Activated naive CD4-positive, alpha-beta T cell treated with anti-CD3 and anti-CD28 coated beads, Interleukin-2, amount 50 U/mL, for 24 hours (primary cell): ENCODE data around the gene SIPA1L2.
"Not testable (repeated sequence)": the region's sequence is repeated elsewhere in the genome, so short reads cannot be mapped to it uniquely, and the experiment has no call there.

Source experiments
- H3K27ac Mint-ChIP-seq: one replicate; pipeline ENCODE4 v1.8.0; 2021; ENCODE audit warnings: mild to moderate bottlenecking, mixed read lengths
- H3K27me3 Mint-ChIP-seq: one replicate; pipeline ENCODE4 v1.8.0; 2021; ENCODE audit warnings: mixed read lengths
- H3K36me3 Mint-ChIP-seq: one replicate; pipeline ENCODE4 v1.8.0; 2021; ENCODE audit warnings: mixed read lengths
- H3K4me1 Mint-ChIP-seq: one replicate; pipeline ENCODE4 v1.8.0; 2021; ENCODE audit warnings: mixed read lengths
- H3K4me3 Mint-ChIP-seq: one replicate; pipeline ENCODE4 v1.8.0; 2021; ENCODE audit warnings: mild to moderate bottlenecking, mixed read lengths
- H3K9me3 Mint-ChIP-seq: one replicate; pipeline ENCODE4 v1.8.0; 2021; ENCODE audit warnings: mixed read lengths

The SIPA1L2 gene

DNA sequence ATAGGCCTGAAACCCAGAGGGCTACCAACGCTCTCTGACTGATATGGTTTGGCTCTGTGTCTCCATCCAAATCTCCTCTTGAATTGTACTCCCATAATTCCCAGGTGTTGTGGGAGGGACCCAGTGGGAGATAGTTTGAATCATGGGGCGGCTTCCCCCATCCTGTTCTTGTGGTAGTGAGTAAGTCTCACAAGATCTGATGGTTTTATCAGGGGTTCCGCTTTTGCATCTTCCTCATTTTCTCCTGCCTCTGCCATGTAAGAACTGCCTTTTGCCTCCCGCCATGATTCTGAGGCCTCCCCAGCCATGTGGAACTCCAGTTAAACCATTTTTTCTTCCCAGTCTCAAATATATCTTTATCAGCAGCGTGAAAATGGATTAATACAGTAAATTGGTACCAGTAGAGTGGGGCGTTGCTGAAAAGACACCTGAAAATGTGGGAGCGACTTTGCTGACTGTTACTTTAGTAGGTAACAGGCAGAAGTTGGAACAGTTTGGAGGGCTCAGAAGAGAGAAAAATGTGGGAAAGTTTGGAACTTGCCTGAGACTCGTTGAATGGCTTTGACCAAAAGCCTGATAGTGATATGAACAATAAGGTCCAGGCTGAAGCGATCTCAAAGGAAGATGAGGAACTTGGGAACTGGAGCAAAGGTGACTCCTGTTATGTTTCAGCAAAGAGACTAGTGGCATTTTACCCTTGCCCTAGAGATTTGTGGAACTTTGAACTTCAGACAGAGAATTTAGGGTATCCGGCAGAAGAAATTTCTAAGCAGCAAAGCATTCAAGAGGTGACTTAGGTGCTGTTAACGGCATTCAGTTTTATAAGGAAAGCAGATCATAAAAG lies 18.8 kb downstream of the SIPA1L2 start:
- not testable (repeated sequence) for H3K9me3 Mint-ChIP-seq, H3K4me3 Mint-ChIP-seq, H3K27me3 Mint-ChIP-seq, H3K36me3 Mint-ChIP-seq, H3K27ac Mint-ChIP-seq, H3K4me1 Mint-ChIP-seq

DNA sequence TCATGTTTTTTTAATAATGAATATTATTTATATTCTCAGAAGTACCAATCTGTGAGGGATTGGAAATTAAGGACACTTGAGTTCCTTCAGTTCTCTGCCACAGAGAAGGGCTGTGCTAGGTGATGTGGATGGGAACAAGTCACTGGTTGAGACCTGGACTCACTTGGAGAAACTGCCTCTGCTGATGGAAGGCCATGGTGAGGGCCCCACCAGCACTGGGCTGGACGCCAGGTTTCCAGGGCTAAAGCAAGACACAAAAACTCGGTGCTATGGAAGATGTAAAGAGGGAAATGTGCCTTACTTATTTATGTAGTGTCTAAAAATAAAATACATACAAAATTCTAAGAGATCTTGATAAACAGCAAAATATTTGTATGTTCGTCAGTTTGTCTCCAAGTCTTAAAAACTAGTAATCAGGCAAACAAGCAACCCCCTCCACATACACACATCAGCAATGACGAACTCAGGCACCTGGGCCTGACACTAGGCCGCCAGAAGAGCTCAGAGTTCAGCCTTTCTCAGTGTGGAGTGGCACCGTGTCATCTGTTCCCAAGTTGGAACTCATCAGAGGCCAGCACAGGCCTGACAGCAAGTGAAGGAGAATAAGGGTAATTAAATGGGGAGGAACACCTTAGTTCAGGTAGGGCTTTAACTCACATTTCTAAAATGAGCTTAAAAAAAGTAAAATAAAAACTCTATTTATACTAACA lies 19.6 kb downstream of the SIPA1L2 start:
- H3K4me1 Mint-ChIP-seq = no peaks in the 10 kb centered on the region
- H3K4me3 Mint-ChIP-seq = no peak overlapping the region
- H3K36me3 Mint-ChIP-seq = no peaks in the 10 kb centered on the region
- no peaks in the 10 kb centered on the region for H3K27me3 Mint-ChIP-seq
- H3K9me3 Mint-ChIP-seq = no peaks in the 10 kb centered on the region
- H3K27ac Mint-ChIP-seq = no peak overlapping the region

- Mint-ChIP-seq H3K4me1 (no peaks in the 10 kb centered on the region), H3K27ac (no peak overlapping the region), H3K9me3 (no peaks in the 10 kb centered on the region), H3K4me3 (no peak overlapping the region), H3K27me3 (no peaks in the 10 kb centered on the region), H3K36me3 (peaks cover 2% of the 10 kb centered on the region)
These were observed 21.5 kb downstream of the SIPA1L2 start for GRCh38 chr1:232608427-232608826.

DNA sequence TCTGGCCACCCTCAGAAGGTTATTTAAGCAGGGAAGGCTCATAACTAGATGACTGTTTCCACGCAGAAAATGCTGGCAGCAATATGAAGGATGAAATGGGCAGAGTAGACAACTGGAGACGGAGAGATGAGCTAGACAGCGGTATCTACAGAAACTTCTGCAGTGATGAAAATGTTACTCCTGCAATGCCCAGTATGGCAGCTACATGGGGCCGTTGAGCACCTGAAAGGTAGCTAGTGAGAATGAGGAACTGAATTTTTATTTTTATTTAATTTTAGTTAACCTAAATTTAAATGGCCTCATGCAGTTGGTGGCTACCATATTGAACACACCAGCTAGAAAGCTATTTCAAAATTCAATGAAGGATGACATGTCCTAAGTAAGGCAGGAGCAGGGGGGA lies 27.3 kb downstream of the SIPA1L2 start:
- no peak overlapping the region for H3K4me3 Mint-ChIP-seq
- H3K4me1 Mint-ChIP-seq = peaks cover 8% of the 10 kb centered on the region
- H3K27me3 Mint-ChIP-seq = no peaks in the 10 kb centered on the region

DNA sequence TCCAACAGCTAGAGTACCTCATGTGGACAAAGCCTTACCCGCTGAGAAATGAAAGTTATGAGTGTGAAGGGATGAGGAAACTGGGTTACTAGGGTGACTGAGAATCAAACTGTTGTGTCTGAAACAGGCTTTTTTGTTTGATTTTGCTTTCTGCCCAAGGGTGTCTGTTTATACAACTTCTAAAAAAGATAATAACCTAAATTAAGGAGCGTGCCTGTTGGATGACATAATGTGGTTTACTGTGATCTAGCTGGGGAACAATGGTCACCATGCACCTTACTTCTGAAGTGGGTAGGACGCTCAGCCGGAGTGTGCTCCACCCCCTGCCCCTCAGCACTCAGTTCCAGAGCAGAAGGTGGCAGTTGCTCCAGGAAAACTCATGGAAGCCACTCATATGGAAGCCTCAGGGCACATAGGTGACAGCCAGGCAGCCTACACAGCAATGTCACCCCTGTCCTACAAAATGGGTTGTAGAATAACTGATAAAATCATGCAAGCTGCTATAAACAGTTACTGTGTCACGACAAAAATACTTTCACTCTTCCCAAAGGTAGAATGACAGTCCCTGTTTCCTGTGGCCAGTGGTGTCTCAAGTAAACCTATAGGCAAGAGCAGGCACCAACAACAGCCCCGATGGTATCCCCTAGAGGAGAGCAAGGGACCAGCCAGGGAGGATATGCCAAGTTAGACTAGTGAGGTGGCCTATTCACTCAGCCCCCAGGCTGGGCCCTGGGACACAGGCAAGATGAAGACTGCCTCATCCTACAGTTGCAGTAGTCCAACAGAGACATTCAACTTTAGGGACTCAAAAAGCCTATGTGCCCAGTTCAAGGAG lies 29.3 kb downstream of the SIPA1L2 start:
- no peaks in the 10 kb centered on the region for H3K27me3 Mint-ChIP-seq
- H3K9me3 Mint-ChIP-seq = no peaks in the 10 kb centered on the region
- H3K36me3 Mint-ChIP-seq = peaks cover 2% of the 10 kb centered on the region
- H3K27ac Mint-ChIP-seq = no peak overlapping the region
- H3K4me3 Mint-ChIP-seq = no peak overlapping the region
- peaks cover 8% of the 10 kb centered on the region for H3K4me1 Mint-ChIP-seq

More for the DNA sequence above, 27.3 kb downstream of the SIPA1L2 start:
- Mint-ChIP-seq H3K36me3 (peaks cover 2% of the 10 kb centered on the region), H3K27ac (no peak overlapping the region), H3K9me3 (no peaks in the 10 kb centered on the region)

DNA sequence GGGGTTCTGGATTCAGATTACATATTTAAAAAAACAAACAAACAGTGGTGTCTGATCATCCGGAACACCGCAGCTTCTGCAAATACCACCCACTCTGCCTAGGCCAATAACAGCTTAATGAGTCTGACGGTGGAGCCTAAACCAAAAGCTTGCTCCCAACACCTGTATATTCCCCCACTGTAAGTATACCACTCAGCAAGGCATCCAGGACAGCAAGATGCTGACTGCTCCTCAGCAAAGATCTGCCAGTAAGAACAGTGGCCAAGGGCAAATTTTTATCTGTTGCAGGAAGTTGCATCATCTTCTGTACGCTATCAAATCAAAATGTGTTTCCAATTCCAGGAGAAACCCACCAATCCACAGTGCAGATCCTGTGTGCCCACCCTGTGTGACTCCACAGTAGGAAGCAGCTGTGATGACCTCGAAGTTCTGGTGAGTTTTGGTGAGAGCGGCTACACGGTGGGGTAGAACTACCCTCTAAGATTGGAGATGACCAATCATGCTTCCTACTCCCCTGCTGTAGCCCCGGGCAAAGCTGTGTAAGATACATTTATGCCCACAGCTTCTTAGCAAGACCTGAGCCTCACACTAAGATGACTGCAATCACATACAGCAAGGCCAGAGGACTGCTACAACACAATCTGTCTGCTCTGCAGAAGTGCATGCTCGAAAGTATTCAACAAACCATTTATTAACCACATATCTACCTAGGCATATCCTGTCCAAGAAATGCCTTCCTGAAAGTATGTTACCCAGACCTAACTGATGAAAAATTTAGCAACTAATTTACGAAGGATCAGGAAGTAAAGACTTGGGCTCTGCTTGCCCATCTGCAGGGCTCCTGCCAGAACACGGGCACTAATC lies 30.5 kb downstream of the SIPA1L2 start:
- Mint-ChIP-seq H3K9me3 (no peaks in the 10 kb centered on the region), H3K36me3 (peaks cover 2% of the 10 kb centered on the region), H3K4me3 (no peak overlapping the region), H3K27me3 (no peaks in the 10 kb centered on the region), H3K27ac (no peak overlapping the region), H3K4me1 (peaks cover 8% of the 10 kb centered on the region)

DNA sequence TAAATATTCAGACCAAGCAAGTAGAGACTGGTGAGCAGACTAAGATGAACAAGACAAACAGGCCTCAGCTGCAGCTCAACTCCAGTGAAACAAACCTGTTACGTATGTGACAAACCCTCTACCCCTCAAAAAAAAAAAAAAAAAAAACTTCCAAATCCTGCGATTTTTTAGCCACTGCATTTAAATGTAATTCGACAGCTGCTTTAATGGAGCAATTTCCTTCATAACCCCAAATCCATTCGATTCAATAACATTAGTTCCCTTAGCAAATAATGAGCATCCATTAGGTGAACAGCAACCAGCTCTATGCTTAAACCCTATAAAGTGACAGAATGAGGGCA lies 31.1 kb downstream of the SIPA1L2 start:
- Mint-ChIP-seq H3K36me3 (no peaks in the 10 kb centered on the region), H3K27ac (no peak overlapping the region), H3K4me1 (peaks cover 11% of the 10 kb centered on the region), H3K4me3 (no peak overlapping the region), H3K9me3 (no peaks in the 10 kb centered on the region), H3K27me3 (no peaks in the 10 kb centered on the region)

GRCh38 chr1:232598133-232598532 lies 31.8 kb downstream of the SIPA1L2 start:
- no peaks in the 10 kb centered on the region for H3K36me3 Mint-ChIP-seq
- no peak overlapping the region for H3K27ac Mint-ChIP-seq
- H3K4me1 Mint-ChIP-seq = peaks cover 11% of the 10 kb centered on the region
- no peak overlapping the region for H3K4me3 Mint-ChIP-seq
- H3K9me3 Mint-ChIP-seq = no peaks in the 10 kb centered on the region
- no peaks in the 10 kb centered on the region for H3K27me3 Mint-ChIP-seq

- Mint-ChIP-seq H3K4me3 (no peak overlapping the region), H3K4me1 (peaks cover 11% of the 10 kb centered on the region), H3K27me3 (no peaks in the 10 kb centered on the region)
These were observed 32.2 kb downstream of the SIPA1L2 start for GRCh38 chr1:232597721-232598120.

DNA sequence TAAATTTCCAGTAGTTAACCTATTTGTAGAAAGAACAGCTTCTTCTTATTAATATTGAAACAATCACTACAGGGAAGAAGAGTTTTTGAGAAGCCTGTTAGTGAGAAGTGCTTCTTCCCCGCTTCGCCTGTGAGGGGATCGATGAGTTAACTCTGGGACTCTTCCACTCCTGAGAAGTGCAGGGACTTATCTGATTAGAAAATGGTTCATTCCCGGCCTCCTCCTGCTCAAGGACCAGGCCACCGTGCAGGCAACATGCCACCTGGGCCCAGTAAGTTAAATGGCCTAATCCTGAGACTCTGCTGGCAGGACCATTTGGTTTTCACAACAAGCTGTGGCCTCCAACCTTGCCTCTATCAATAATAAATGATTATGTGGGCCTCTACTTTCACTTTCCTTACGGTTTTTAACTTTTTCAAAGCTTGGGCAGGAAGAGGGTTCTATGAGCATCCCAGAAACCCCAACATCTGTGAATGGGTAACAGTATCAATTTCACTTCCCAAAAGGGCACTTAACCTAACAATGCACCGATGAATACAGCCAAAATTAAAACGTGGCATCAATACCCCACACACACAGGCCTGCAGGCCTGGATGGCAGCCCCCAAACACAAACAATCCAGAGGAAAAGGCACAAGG lies 33.1 kb downstream of the SIPA1L2 start:
- H3K27me3 Mint-ChIP-seq = no peaks in the 10 kb centered on the region
- no peak overlapping the region for H3K27ac Mint-ChIP-seq
- H3K4me3 Mint-ChIP-seq = no peak overlapping the region
- peaks cover 11% of the 10 kb centered on the region for H3K4me1 Mint-ChIP-seq
- H3K9me3 Mint-ChIP-seq = no peaks in the 10 kb centered on the region
- H3K36me3 Mint-ChIP-seq = no peaks in the 10 kb centered on the region

More at GRCh38 chr1:232597721-232598120, 32.2 kb downstream of the SIPA1L2 start:
- Mint-ChIP-seq H3K27ac (no peak overlapping the region), H3K36me3 (no peaks in the 10 kb centered on the region), H3K9me3 (no peaks in the 10 kb centered on the region)

GRCh38 chr1:232594768-232595698 lies 34.9 kb downstream of the SIPA1L2 start:
- Mint-ChIP-seq H3K4me1 (peaks cover 13% of the 10 kb centered on the region), H3K9me3 (no peaks in the 10 kb centered on the region), H3K36me3 (no peaks in the 10 kb centered on the region), H3K27me3 (no peaks in the 10 kb centered on the region), H3K4me3 (no peak overlapping the region), H3K27ac (no peak overlapping the region)

- H3K4me3 Mint-ChIP-seq = no peak overlapping the region
- H3K27me3 Mint-ChIP-seq = no peaks in the 10 kb centered on the region
- H3K4me1 Mint-ChIP-seq = peaks cover 8% of the 10 kb centered on the region
- no peak overlapping the region for H3K27ac Mint-ChIP-seq
- H3K36me3 Mint-ChIP-seq = no peaks in the 10 kb centered on the region
- H3K9me3 Mint-ChIP-seq = no peaks in the 10 kb centered on the region
These were observed 36.0 kb downstream of the SIPA1L2 start for GRCh38 chr1:232593717-232594502.

- Mint-ChIP-seq H3K9me3 (no peaks in the 10 kb centered on the region), H3K36me3 (no peaks in the 10 kb centered on the region), H3K4me1 (peaks cover 8% of the 10 kb centered on the region), H3K27ac (no peak overlapping the region), H3K4me3 (no peak overlapping the region), H3K27me3 (no peaks in the 10 kb centered on the region)
These were observed 38.6 kb downstream of the SIPA1L2 start for GRCh38 chr1:232591344-232591743.
